HepG2 (cell line): ENCODE measurements around the gene TTLL1. TPM values are rescaled to one million over a fixed set of nuclear protein-coding genes. Genes with fewer than 3 reads are reported as not detected.

Source experiments
- ATAC-seq: fragments of 200-7000 bp; cut with Tn5 transposase; 3 replicates; pipeline ENCODE4 v1.9.1; 2020; ENCODE audit warnings: mild to moderate bottlenecking, moderate library complexity
- BruUV-seq: library from RNA; stranded (reverse); fragments of 400-500 nt; replicated peaks from 2 replicates; lab custom pipeline; 2021; lab: Mats Ljungman, UMichigan
- CTCF ChIA-PET: fragments of 300-600 bp; formaldehyde crosslinking; extraction: SDS; loops from one replicate; lab custom pipeline; 2021; ENCODE audit warnings: low total read pairs, inconsistent platforms, low intra/inter-chr PET ratio; lab: Yijun Ruan, JAX
- POLR2A ChIA-PET: fragments of 350-600 bp; sonication (Branson Sonifier 250); formaldehyde crosslinking; loops from one replicate; lab custom pipeline; 2020; ENCODE audit warnings: antibody characterized with exemption, inconsistent platforms; lab: Yijun Ruan, JAX
- DNase-seq: peaks from one replicate; pipeline ENCODE4 v3.0.0-alpha.2; 2015; ENCODE audit warnings: low spot score
- FAIRE-seq: peaks from 3 replicates; lab custom pipeline; 2011; peaks lifted over from hg19 to GRCh38; lab: Jason Lieb, UNC
- H2AFZ ChIP-seq: one replicate; pipeline ENCODE4 v1.6.1; 2011; ENCODE audit warnings: low read length, inconsistent platforms
- H3K27ac ChIP-seq: fragments of 300-600 bp; 3 replicates; pipeline ENCODE4 v1.8.0; 2011; ENCODE audit warnings: mixed run types, mild to moderate bottlenecking, mixed read lengths, low read length, inconsistent platforms; ENCODE audit not compliant: insufficient read depth; ENCODE audit errors: extremely low read length
- H3K27me3 ChIP-seq, 2 experiments: fragments of 200-600 bp in 1 of 2; 2 replicates in 1 of 2; 3 replicates in 1 of 2; pipeline versions ENCODE4 v1.6.0 to v1.8.0; 2011; ENCODE audit warnings: low read length in 2 of 2, mild to moderate bottlenecking in 2 of 2, moderate library complexity in 2 of 2, inconsistent platforms in 1 of 2; ENCODE audit not compliant: insufficient read depth in 2 of 2, control insufficient read depth in 1 of 2
- H3K36me3 ChIP-seq, 2 experiments: fragments of 200-600 bp in 1 of 2; replicated peaks in 1 of 2; 2 replicates in 1 of 2; 3 replicates in 1 of 2; pipeline versions ENCODE4 v1.5.1 to v1.8.0; 2011; ENCODE audit warnings: low read length in 2 of 2, inconsistent platforms in 1 of 2; ENCODE audit not compliant: insufficient read depth in 2 of 2, control insufficient read depth in 1 of 2
- H3K4me1 ChIP-seq: 2 replicates; pipeline ENCODE4 v1.5.1; 2012; ENCODE audit warnings: low read length, inconsistent platforms; ENCODE audit not compliant: insufficient read depth
- H3K4me2 ChIP-seq: 2 replicates; pipeline ENCODE4 v1.6.0; 2011; ENCODE audit warnings: low read depth, low read length, inconsistent platforms
- H3K4me3 ChIP-seq, 3 experiments: fragments of 200-600 bp in 1 of 3; sonication (generic), shearing (Covaris generic) in 1 of 3; replicated peaks in 1 of 3; 2 replicates each; pipeline ENCODE4 v1.5.1; 2011 to 2016; ENCODE audit warnings: low read length in 3 of 3, inconsistent platforms in 2 of 3, low read depth in 2 of 3, mild to moderate bottlenecking in 2 of 3, control low read depth in 1 of 3, mixed read lengths in 1 of 3; ENCODE audit not compliant: insufficient read depth in 1 of 3
- H3K79me2 ChIP-seq: one replicate; pipeline ENCODE4 v1.6.1; 2011; ENCODE audit warnings: low read length, inconsistent platforms; ENCODE audit not compliant: insufficient read depth
- H3K9ac ChIP-seq: 2 replicates; pipeline ENCODE4 v1.6.0; 2011; ENCODE audit warnings: mild to moderate bottlenecking, low read depth, low read length, inconsistent platforms; ENCODE audit not compliant: insufficient read depth
- H3K9me3 ChIP-seq: 2 replicates; pipeline ENCODE4 v1.5.1; 2012; ENCODE audit warnings: mild to moderate bottlenecking, low read length
- H4K20me1 ChIP-seq: 2 replicates; pipeline ENCODE4 v1.6.0; 2011; ENCODE audit warnings: inconsistent platforms, mild to moderate bottlenecking, low read length, moderate library complexity; ENCODE audit not compliant: insufficient read depth
- HNF4G ChIP-seq, 2 experiments: sonication (generic) in 1 of 2; formaldehyde crosslinking in 1 of 2; IDR thresholded peaks; 2 replicates each; pipeline versions ENCODE4 v1.4.0 to v1.6.1; 2011 to 2020; ENCODE audit warnings: borderline replicate concordance in 2 of 2, low read depth in 2 of 2, mild to moderate bottlenecking in 2 of 2, low read length in 1 of 2, missing genetic modification reagents in 1 of 2, moderate library complexity in 1 of 2
- ZBTB33 ChIP-seq: sonication (generic); formaldehyde crosslinking; IDR thresholded peaks from 2 replicates; pipeline ENCODE4 v1.4.0; 2020; ENCODE audit warnings: missing genetic modification reagents
- ZMYM4 ChIP-seq: sonication (generic); formaldehyde crosslinking; IDR thresholded peaks from 2 replicates; pipeline ENCODE4 v1.8.1; 2023; ENCODE audit warnings: mild to moderate bottlenecking, missing genetic modification reagents
- WGBS: methylation state at CpG from one replicate; pipeline ENCODE4 v1.1.6; 2017; ENCODE audit warnings: low lambda C conversion rate; 5-methylcytosine and 5-hydroxymethylcytosine counted together
- in situ Hi-C: cut with HindIII; loops from 2 replicates; pipeline ENCODE4 v1.10.0; 2017; ENCODE audit warnings: low pct_unique_long_range_greater_than_20kb; ENCODE audit not compliant: extremely low pct_ligation_motif_present
- intact Hi-C: fragments of 100-400 bp; cut with micrococcal nuclease; formaldehyde crosslinking; loops from one replicate; pipeline ENCODE4 v1.10.0; 2022; ENCODE audit not compliant: unreplicated experiment
- polyA plus RNA-seq, 8 experiments: library from polyadenylated mRNA; depleted of rRNA in 3 of 8; stranded (reverse) in 7 of 8; unstranded in 1 of 8; fragments of >200 nt; fragmentation: Illumina TruSeq in 4 of 8; extraction: Trizol in 4 of 8; gene quantifications; 2 replicates each; pipeline versions ENCODE4 v1.2.1 to v1.2.3, GENCODE V29; 2011 to 2016; ENCODE audit warnings: low read depth in 4 of 8, missing spikeins in 1 of 8, mixed read lengths in 1 of 8; ENCODE audit not compliant: insufficient read depth in 1 of 8
- total RNA-seq, 5 experiments: library from RNA; depleted of rRNA; stranded (reverse); fragments of >200 nt; fragmentation: Illumina TruSeq; extraction: Trizol; gene quantifications; 2 replicates each; pipeline ENCODE4 v1.2.3, GENCODE V29; 2016; ENCODE audit warnings: low read depth in 1 of 5
- TF ChIP-seq, protein P1 (sequence below): sonication (generic); formaldehyde crosslinking; IDR thresholded peaks from 2 replicates; pipeline ENCODE4 v1.8.0; 2022; ENCODE audit warnings: missing genetic modification reagents, mild to moderate bottlenecking, borderline replicate concordance

Gene TTLL1
- total and polyA plus RNA-seq, 2 of the 13 experiments (the other 11 are each of a cell fraction or from before 2014, with no cell fraction given), result 1.6 to 5.3 TPM

GRCh38 chr22:43128928-43129424 is 39.8 kb upstream of the TTLL1 start:
- H3K79me2 ChIP-seq, result no peaks in the 10 kb centered on the region
- no peaks in the 10 kb centered on the region for H3K9me3 ChIP-seq
- in situ Hi-C loops (no loop called here), intact Hi-C loops (loop anchor here (5.0 kb wide), 1 partner anchor 37 kb away; no protein-coding TSS in a partner anchor)
- H3K27ac ChIP-seq, result no peak overlapping the region
- ATAC-seq, result no peak
- no peak for DNase-seq
- no peak overlapping the region for H3K4me3 ChIP-seq
- no peak for FAIRE-seq
- 76% methylated on average over 17 of the region's 20 CpGs for WGBS
- H3K4me1 ChIP-seq, result peaks cover 31% of the 10 kb centered on the region
- no peak overlapping the region for H3K9ac ChIP-seq
- no peaks in the 10 kb centered on the region for H3K27me3 ChIP-seq
- no TSS peak for BruUV-seq
- ChIA-PET POLR2A (no interaction called here), CTCF (no interaction called here)
- no peak for TF ChIP-seq ZMYM4 (CRISPR knock-in tag)
- no peak for TF ChIP-seq HNF4G (IDR thresholded peaks at IDR 0.05; ENCODE audit: borderline replicate concordance, low read depth, low read length)
- TF ChIP-seq HNF4G (CRISPR knock-in tag; IDR thresholded peaks at IDR 0.05; ENCODE audit: borderline replicate concordance, low read depth), result no peak
- TF ChIP-seq, protein P1, sequence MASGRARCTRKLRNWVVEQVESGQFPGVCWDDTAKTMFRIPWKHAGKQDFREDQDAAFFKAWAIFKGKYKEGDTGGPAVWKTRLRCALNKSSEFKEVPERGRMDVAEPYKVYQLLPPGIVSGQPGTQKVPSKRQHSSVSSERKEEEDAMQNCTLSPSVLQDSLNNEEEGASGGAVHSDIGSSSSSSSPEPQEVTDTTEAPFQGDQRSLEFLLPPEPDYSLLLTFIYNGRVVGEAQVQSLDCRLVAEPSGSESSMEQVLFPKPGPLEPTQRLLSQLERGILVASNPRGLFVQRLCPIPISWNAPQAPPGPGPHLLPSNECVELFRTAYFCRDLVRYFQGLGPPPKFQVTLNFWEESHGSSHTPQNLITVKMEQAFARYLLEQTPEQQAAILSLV (CRISPR knock-in tag), result no peak
- peak; percentile 95 for TF ChIP-seq ZBTB33 (CRISPR knock-in tag)
- peaks cover 0 to 16% of the 10 kb centered on the region in 2 experiments; a peak in 3 of 5 replicates for H3K36me3 ChIP-seq
- H4K20me1 ChIP-seq, result no peaks in the 10 kb centered on the region
- H2AFZ ChIP-seq, result no peak overlapping the region
- H3K4me2 ChIP-seq, result no peak overlapping the region
